HG02642 (cell line): ENCODE results near the gene FABP7.
"Not testable (repeated sequence)": the region's sequence is repeated elsewhere in the genome, so short reads cannot be mapped to it uniquely, and the experiment has no call there.

Experiments used
- ATAC-seq: cut with Tn5 transposase; IDR thresholded peaks from one replicate; pipeline ENCODE4 v1.9.1; 2021; ENCODE audit warnings: mild to moderate bottlenecking; ENCODE audit not compliant: unreplicated experiment, poor library complexity

FABP7 gene

GRCh38 chr6:122779667-122780066 is at the start of gene FABP7:
FABP7 (plus strand) TSS chr6:122779716; CDS start chr6:122779795, 79 bp downstream.
- no peak for ATAC-seq

- no peak for ATAC-seq
Measured at GRCh38 chr6:122730334-122730733, 49.2 kb upstream of the FABP7 start.

GRCh38 chr6:122730775-122731386 is 48.6 kb upstream of the FABP7 start:
- peak; percentile 68 for ATAC-seq

GRCh38 chr6:122733259-122733658 is 46.3 kb upstream of the FABP7 start:
- ATAC-seq = no peak

GRCh38 chr6:122734529-122735395 is 44.8 kb upstream of the FABP7 start:
- ATAC-seq = no peak

GRCh38 chr6:122735582-122735981 is 43.9 kb upstream of the FABP7 start:
- ATAC-seq = no peak

- ATAC-seq = no peak
Measured at GRCh38 chr6:122736163-122736562, 43.4 kb upstream of the FABP7 start.

GRCh38 chr6:122736616-122737015 is 42.9 kb upstream of the FABP7 start:
- ATAC-seq = no peak

- ATAC-seq = no peak
Measured at GRCh38 chr6:122740091-122740490, 39.4 kb upstream of the FABP7 start.

GRCh38 chr6:122740936-122741335 is 38.6 kb upstream of the FABP7 start:
- ATAC-seq = no peak

- ATAC-seq = not testable (repeated sequence)
Measured at GRCh38 chr6:122744247-122744646, 35.3 kb upstream of the FABP7 start.

GRCh38 chr6:122744856-122745255 is 34.7 kb upstream of the FABP7 start:
- not testable (repeated sequence) for ATAC-seq

GRCh38 chr6:122746688-122747087 is 32.8 kb upstream of the FABP7 start:
- ATAC-seq = no peak

- ATAC-seq = no peak
Measured at GRCh38 chr6:122747573-122747972, 31.9 kb upstream of the FABP7 start.

GRCh38 chr6:122748945-122749344 is 30.6 kb upstream of the FABP7 start:
- not testable (repeated sequence) for ATAC-seq

GRCh38 chr6:122749451-122750050 is 30.0 kb upstream of the FABP7 start:
- no peak for ATAC-seq

- ATAC-seq = peak; percentile 87
Measured at GRCh38 chr6:122751326-122751725, 28.2 kb upstream of the FABP7 start.

- no peak for ATAC-seq
Measured at GRCh38 chr6:122752459-122752858, 27.1 kb upstream of the FABP7 start.

- ATAC-seq = no peak
Measured at GRCh38 chr6:122753000-122753687, 26.4 kb upstream of the FABP7 start.

- ATAC-seq = no peak
Measured at GRCh38 chr6:122753688-122754056, 25.8 kb upstream of the FABP7 start.
